Measurements from ENCODE around the gene POU2F2.

GRCh38 chr19:42053037-42053935, 79.0 kb downstream of the POU2F2 start:
- no peak for TF ChIP-seq CTCF (IDR thresholded peaks at IDR 0.05)
- no peak for TF ChIP-seq FOXM1 (IDR thresholded peaks at IDR 0.05; ENCODE audit: low read depth)
- no peak for TF ChIP-seq REST (IDR thresholded peaks at IDR 0.05; ENCODE audit: low read depth, low read length)
- TF ChIP-seq SIN3A (IDR thresholded peaks at IDR 0.05; ENCODE audit: borderline replicate concordance, low read depth, low read length) = no peak
- TF ChIP-seq TCF12 (IDR thresholded peaks at IDR 0.05) = no peak
- no peak for TF ChIP-seq MAX (IDR thresholded peaks at IDR 0.05; ENCODE audit: low read depth)
- no peak for TF ChIP-seq RCOR1 (IDR thresholded peaks at IDR 0.05; ENCODE audit: low read length)
- TF ChIP-seq RAD21 (IDR thresholded peaks at IDR 0.05; ENCODE audit: low read length) = no peak
- TF ChIP-seq JUND (IDR thresholded peaks at IDR 0.05) = no peak
- no peak for TF ChIP-seq USF1 (IDR thresholded peaks at IDR 0.05; ENCODE audit: borderline replicate concordance, low read depth)
- TF ChIP-seq TAF1 (IDR thresholded peaks at IDR 0.05; ENCODE audit: borderline replicate concordance, low read depth, low read length) = no peak

Data from SK-N-SH (cell line).